SKM-1 treated with dmso at 0.1 percent for 144 hours (cell line): Measurements from ENCODE around the gene DNM2.
A peak's percentile ranks its signal among the peaks of the same experiment; 100 is the strongest.

Experiments
- DNase-seq: peaks from one replicate; lab custom pipeline; 2025; ENCODE audit not compliant: unreplicated experiment; lab: John Stamatoyannopoulos, UW

DNM2 gene

GRCh38 chr19:10811391-10812111 is 93.7 kb downstream of the DNM2 start:
- no peak for DNase-seq

GRCh38 chr19:10812196-10812595 is 94.3 kb downstream of the DNM2 start:
- no peak for DNase-seq

GRCh38 chr19:10812902-10813404 is 95.1 kb downstream of the DNM2 start:
- DNase-seq = peak; percentile 85

- no peak for DNase-seq
Observed at GRCh38 chr19:10815007-10815536, 97.2 kb downstream of the DNM2 start.

- DNase-seq = no peak
Observed at GRCh38 chr19:10815969-10816644, 98.2 kb downstream of the DNM2 start.

- DNase-seq = no peak
Observed at GRCh38 chr19:10816691-10817090, 98.8 kb downstream of the DNM2 start.

GRCh38 chr19:10817291-10818038 is 99.6 kb downstream of the DNM2 start:
- DNase-seq = no peak

- DNase-seq = no peak
Observed at GRCh38 chr19:10818301-10819123, 100.6 kb downstream of the DNM2 start.

GRCh38 chr19:10819124-10820060 is 101.5 kb downstream of the DNM2 start:
- no peak for DNase-seq

- no peak for DNase-seq
Observed at GRCh38 chr19:10820173-10820572, 102.3 kb downstream of the DNM2 start.

GRCh38 chr19:10823690-10824089 is 105.8 kb downstream of the DNM2 start:
- DNase-seq = no peak

- DNase-seq = no peak
Observed at GRCh38 chr19:10826231-10826630, 108.4 kb downstream of the DNM2 start.

- DNase-seq = no peak
Observed at GRCh38 chr19:10826846-10827245, 109.0 kb downstream of the DNM2 start.

GRCh38 chr19:10828981-10829821 is 111.3 kb downstream of the DNM2 start:
- DNase-seq = no peak

GRCh38 chr19:10829967-10830366 is 112.1 kb downstream of the DNM2 start:
- DNase-seq = no peak

GRCh38 chr19:10830370-10830769 is 112.5 kb downstream of the DNM2 start:
- DNase-seq = no peak

GRCh38 chr19:10830931-10831779 is 113.3 kb downstream of the DNM2 start:
- DNase-seq = no peak
